Natural killer cell treated with Interleukin-12 subunit alpha and Interleukin-12 subunit beta and Interleukin-15 and Interleukin-18, amount 100 ng/mL, for 72 hours (primary cell): Measurements from ENCODE around the gene C6orf118. TPM values are rescaled to one million over a fixed set of nuclear protein-coding genes. Genes with fewer than 3 reads are reported as not detected.

Experiments used
- ATAC-seq, 2 donors: fragments of 150-1000 bp; cut with Tn5 transposase in 1 of 2; sonication (Bioruptor Pico), chemical (Tn5 transposase) in 1 of 2; 2 replicates each; pipeline ENCODE4 v1.10.0; 2021
- DNase-seq: peaks from one replicate; pipeline ENCODE4 v3.0.0; 2022; ENCODE audit warnings: low spot score
- H3K27ac Mint-ChIP-seq, 2 donors: 1 replicate in 1 of 2; 2 replicates in 1 of 2; pipeline ENCODE4 v1.8.0; 2022; ENCODE audit warnings: mixed read lengths in 2 of 2, mild to moderate bottlenecking in 1 of 2, moderate library complexity in 1 of 2
- H3K27me3 Mint-ChIP-seq, 2 donors: 1 replicate in 1 of 2; 2 replicates in 1 of 2; pipeline ENCODE4 v1.8.0; 2022; ENCODE audit warnings: mixed read lengths in 2 of 2
- H3K36me3 Mint-ChIP-seq: one replicate; pipeline ENCODE4 v1.8.0; 2022; ENCODE audit warnings: mixed read lengths
- H3K4me1 Mint-ChIP-seq, 2 donors: 1 replicate in 1 of 2; 2 replicates in 1 of 2; pipeline ENCODE4 v1.8.0; 2022; ENCODE audit warnings: low read depth in 2 of 2, mixed read lengths in 2 of 2, mild to moderate bottlenecking in 1 of 2
- H3K4me3 Mint-ChIP-seq: one replicate; pipeline ENCODE4 v1.8.0; 2022; ENCODE audit warnings: mixed read lengths
- H3K9me3 Mint-ChIP-seq: 2 replicates; pipeline ENCODE4 v1.8.0; 2022; ENCODE audit warnings: mixed read lengths
- total RNA-seq, 2 donors: library from RNA; stranded (reverse); gene quantifications; one replicate each; pipeline ENCODE4 v1.2.3, GENCODE V29; 2022

C6orf118 gene
- total RNA-seq, 2 donors from 2014 or later: not detected

GRCh38 chr6:165231177-165231576 lies 78.2 kb downstream of the C6orf118 start:
- Mint-ChIP-seq H3K27me3 (no peaks in the 10 kb centered on the region), H3K27ac (no peak overlapping the region), H3K36me3 (peaks cover 6% of the 10 kb centered on the region), H3K9me3 (peaks cover 24% of the 10 kb centered on the region), H3K4me1 (no peaks in the 10 kb centered on the region), H3K4me3 (no peak overlapping the region)
- ATAC-seq: no peak
- DNase-seq: no peak
